Urinary bladder (tissue), 4 donors: ENCODE measurements around the gene LINGO1. TPM values are rescaled to one million over a fixed set of nuclear protein-coding genes. Genes with fewer than 3 reads are reported as not detected.

Experiments used
- DNase-seq: peaks from one replicate; pipeline ENCODE4 v3.0.0-alpha.2; 2015; ENCODE audit errors: extremely low spot score
- H3K27ac ChIP-seq: one replicate; pipeline ENCODE4 v1.5.1; 2013; ENCODE audit warnings: low read depth, mild to moderate bottlenecking, moderate library complexity
- H3K36me3 ChIP-seq: one replicate; pipeline ENCODE4 v1.6.1; 2013; ENCODE audit warnings: mild to moderate bottlenecking, moderate library complexity; ENCODE audit not compliant: insufficient read depth
- H3K4me1 ChIP-seq: one replicate; pipeline ENCODE4 v1.6.1; 2013; ENCODE audit warnings: mild to moderate bottlenecking, moderate library complexity; ENCODE audit not compliant: insufficient read depth
- H3K4me3 ChIP-seq: one replicate; pipeline ENCODE4 v1.5.1; 2013; ENCODE audit warnings: low read depth, low read length
- WGBS: extraction: QIAGEN DNeasy Blood & Tissue Kit; methylation state at CpG from one replicate; pipeline ENCODE4 v1.1.7; 2013; 5-methylcytosine and 5-hydroxymethylcytosine counted together
- polyA plus RNA-seq: library from polyadenylated mRNA; stranded (reverse); fragments of 200-250 nt; gene quantifications from one replicate; pipeline ENCODE4 v1.2.3, GENCODE V29; 2013
- total RNA-seq: library from RNA; depleted of rRNA; stranded (reverse); fragments of >200 nt; gene quantifications from one replicate; pipeline ENCODE4 v1.2.3, GENCODE V29; 2014
- donor health status: healthy with polysubstance abuse.
- donor health status: healthy.

The LINGO1 gene
- total and polyA plus RNA-seq, 2 donors: 1.8 to 3.7 TPM

GRCh38 chr15:77609558-77609957 is 23.2 kb downstream of the LINGO1 start:
- WGBS: 83% methylated on average over 3 of the region's 3 CpGs
- Histone ChIP-seq H3K36me3 (no peaks in the 10 kb centered on the region), H3K4me3 (no peak overlapping the region), H3K4me1 (no peaks in the 10 kb centered on the region), H3K27ac (no peak overlapping the region)
- no peak for DNase-seq

GRCh38 chr15:77608774-77609173 is 23.9 kb downstream of the LINGO1 start:
- Histone ChIP-seq H3K4me3 (no peak overlapping the region), H3K36me3 (no peaks in the 10 kb centered on the region), H3K4me1 (no peaks in the 10 kb centered on the region), H3K27ac (no peak overlapping the region)
- 82% methylated on average over 6 of the region's 6 CpGs for WGBS
- no peak for DNase-seq

GRCh38 chr15:77607894-77608261 is 24.8 kb downstream of the LINGO1 start:
- no peak overlapping the region for H3K4me3 ChIP-seq
- H3K4me1 ChIP-seq: no peaks in the 10 kb centered on the region
- H3K36me3 ChIP-seq: no peaks in the 10 kb centered on the region
- H3K27ac ChIP-seq: no peak overlapping the region
- no peak for DNase-seq
- 87% methylated on average over 5 of the region's 5 CpGs for WGBS

GRCh38 chr15:77607111-77607893 is 25.4 kb downstream of the LINGO1 start:
- DNase-seq: no peak
- 65% methylated on average over 17 of the region's 17 CpGs for WGBS
- Histone ChIP-seq H3K4me3 (no peak overlapping the region), H3K4me1 (no peaks in the 10 kb centered on the region), H3K36me3 (no peaks in the 10 kb centered on the region), H3K27ac (no peak overlapping the region)

GRCh38 chr15:77606142-77607034 is 26.3 kb downstream of the LINGO1 start:
- 75% methylated on average over 16 of the region's 16 CpGs for WGBS
- Histone ChIP-seq H3K4me3 (no peak overlapping the region), H3K27ac (no peak overlapping the region), H3K36me3 (no peaks in the 10 kb centered on the region), H3K4me1 (no peaks in the 10 kb centered on the region)
- no peak for DNase-seq

GRCh38 chr15:77605547-77605946 is 27.2 kb downstream of the LINGO1 start:
- no peaks in the 10 kb centered on the region for H3K4me1 ChIP-seq
- no peak for DNase-seq
- WGBS: 95% methylated on average over 6 of the region's 6 CpGs
- no peak overlapping the region for H3K27ac ChIP-seq
- H3K36me3 ChIP-seq: no peaks in the 10 kb centered on the region
- no peak overlapping the region for H3K4me3 ChIP-seq

GRCh38 chr15:77604973-77605372 is 27.7 kb downstream of the LINGO1 start:
- WGBS: 71% methylated on average over 2 of the region's 2 CpGs
- DNase-seq: no peak
- Histone ChIP-seq H3K27ac (no peak overlapping the region), H3K4me1 (no peaks in the 10 kb centered on the region), H3K4me3 (no peak overlapping the region), H3K36me3 (no peaks in the 10 kb centered on the region)

GRCh38 chr15:77603611-77604336 is 28.9 kb downstream of the LINGO1 start:
- Histone ChIP-seq H3K4me3 (no peak overlapping the region), H3K27ac (no peak overlapping the region), H3K4me1 (no peaks in the 10 kb centered on the region), H3K36me3 (no peaks in the 10 kb centered on the region)
- WGBS: 76% methylated on average over 14 of the region's 14 CpGs
- no peak for DNase-seq

- no peak for DNase-seq
- Histone ChIP-seq H3K4me3 (no peak overlapping the region), H3K27ac (no peak overlapping the region), H3K4me1 (no peaks in the 10 kb centered on the region), H3K36me3 (no peaks in the 10 kb centered on the region)
- WGBS: 97% methylated on average over 1 of the region's 1 CpG
Measured at GRCh38 chr15:77602800-77603199, 29.9 kb downstream of the LINGO1 start.

- Histone ChIP-seq H3K4me3 (no peak overlapping the region), H3K4me1 (no peaks in the 10 kb centered on the region), H3K36me3 (no peaks in the 10 kb centered on the region), H3K27ac (no peak overlapping the region)
- DNase-seq: no peak
- WGBS: 73% methylated on average over 5 of the region's 5 CpGs
Measured at GRCh38 chr15:77599899-77600298, 32.8 kb downstream of the LINGO1 start.

- H3K4me3 ChIP-seq: no peak overlapping the region
- 81% methylated on average over 14 of the region's 14 CpGs for WGBS
Measured at GRCh38 chr15:77599357-77599756, 33.4 kb downstream of the LINGO1 start.

GRCh38 chr15:77598644-77599043 is 34.1 kb downstream of the LINGO1 start:
- no peak for DNase-seq
- H3K27ac ChIP-seq: no peak overlapping the region
- 86% methylated on average over 5 of the region's 5 CpGs for WGBS

More at GRCh38 chr15:77599357-77599756, 33.4 kb downstream of the LINGO1 start:
- no peak overlapping the region for H3K27ac ChIP-seq
- H3K36me3 ChIP-seq: no peaks in the 10 kb centered on the region
- H3K4me1 ChIP-seq: no peaks in the 10 kb centered on the region
- DNase-seq: no peak

GRCh38 chr15:77597804-77598453 is 34.8 kb downstream of the LINGO1 start:
- Histone ChIP-seq H3K36me3 (no peaks in the 10 kb centered on the region), H3K4me3 (no peak overlapping the region), H3K4me1 (no peaks in the 10 kb centered on the region), H3K27ac (no peak overlapping the region)
- 86% methylated on average over 9 of the region's 9 CpGs for WGBS
- DNase-seq: no peak

More at GRCh38 chr15:77598644-77599043, 34.1 kb downstream of the LINGO1 start:
- H3K4me1 ChIP-seq: no peaks in the 10 kb centered on the region
- no peaks in the 10 kb centered on the region for H3K36me3 ChIP-seq
- H3K4me3 ChIP-seq: no peak overlapping the region
